Adrenal gland (tissue), 5 donors: Measurements from ENCODE around the gene SPINK9.

Source experiments
- CTCF ChIP-seq, 6 experiments: fragments of 450-650 bp in 4 of 6; fragments of 200-600 bp in 2 of 6; sonication (generic) in 1 of 6; IDR thresholded peaks; 1 replicate in 5 of 6; 2 replicates in 1 of 6; pipeline versions ENCODE4 v1.5.1 to v1.8.0; 2016 to 2021; ENCODE audit warnings: antibody characterized with exemption in 6 of 6, mild to moderate bottlenecking in 2 of 6, moderate library complexity in 1 of 6
- POLR2A ChIP-seq, 2 donors: fragments of 450-650 bp; IDR thresholded peaks; one replicate each; pipeline ENCODE4 v1.6.1; 2017; ENCODE audit warnings: antibody characterized with exemption in 2 of 2, mild to moderate bottlenecking in 2 of 2, moderate library complexity in 1 of 2
- donor health status: DM: no; HTN: no; CAD: no.

GRCh38 chr5:148381906-148382305 lies 46.5 kb downstream of the SPINK9 start:
- TF ChIP-seq CTCF (IDR thresholded peaks at IDR 0.05) (no peak), POLR2A (IDR thresholded peaks at IDR 0.05) (no peak)
